CD8-positive, alpha-beta memory T cell (primary cell): ENCODE measurements around the gene PPT2. TPM values are rescaled to one million over a fixed set of nuclear protein-coding genes. Genes with fewer than 3 reads are reported as not detected.
"Not testable (repeated sequence)": the region's sequence is repeated elsewhere in the genome, so short reads cannot be mapped to it uniquely, and the experiment has no call there.

Experiments used
- CTCF ChIA-PET: fragments of 350-600 bp; sonication (Branson Sonifier 250); formaldehyde crosslinking; loops from one replicate; lab custom pipeline; 2021; ENCODE audit warnings: antibody characterized with exemption; lab: Charles Lee
- POLR2A ChIA-PET: fragments of 350-600 bp; sonication (Branson Sonifier 250); formaldehyde crosslinking; loops from one replicate; lab custom pipeline; 2021; ENCODE audit warnings: antibody characterized with exemption; lab: Charles Lee
- DNase-seq, 5 donors: peaks; one replicate each; pipeline versions ENCODE4 v3.0.0 to v3.0.0-alpha.2; 2020 to 2022; ENCODE audit warnings: mixed read lengths in 1 of 5
- H3K27ac ChIP-seq: one replicate; pipeline ENCODE4 v1.7.0; 2013; ENCODE audit warnings: low read depth, mild to moderate bottlenecking, low read length, moderate library complexity
- H3K27me3 ChIP-seq: 2 replicates; pipeline ENCODE4 v1.7.0; 2013; ENCODE audit warnings: low read length, mild to moderate bottlenecking; ENCODE audit not compliant: insufficient read depth, poor library complexity, severe bottlenecking
- H3K36me3 ChIP-seq: 2 replicates; pipeline ENCODE4 v1.7.0; 2013; ENCODE audit warnings: mild to moderate bottlenecking, low read length, moderate library complexity; ENCODE audit not compliant: insufficient read depth
- H3K4me1 ChIP-seq: 2 replicates; pipeline ENCODE4 v1.7.0; 2013; ENCODE audit warnings: mild to moderate bottlenecking, low read length, moderate library complexity; ENCODE audit not compliant: insufficient read depth
- H3K4me3 ChIP-seq: 2 replicates; pipeline ENCODE4 v1.7.0; 2013; ENCODE audit warnings: mild to moderate bottlenecking, low read length
- H3K9me3 ChIP-seq: 2 replicates; pipeline ENCODE4 v1.7.0; 2013; ENCODE audit warnings: mild to moderate bottlenecking, low read length
- H3K27ac Mint-ChIP-seq, 8 donors: one replicate each; pipeline ENCODE4 v1.8.0; 2020 to 2021; ENCODE audit warnings: mixed read lengths in 8 of 8, mild to moderate bottlenecking in 6 of 8, inconsistent platforms in 3 of 8, moderate library complexity in 3 of 8
- H3K27me3 Mint-ChIP-seq, 2 donors: one replicate each; pipeline ENCODE4 v1.8.0; 2020 to 2021; ENCODE audit warnings: mixed read lengths in 2 of 2, mild to moderate bottlenecking in 1 of 2, moderate library complexity in 1 of 2
- H3K36me3 Mint-ChIP-seq, 3 donors: one replicate each; pipeline ENCODE4 v1.8.0; 2020 to 2021; ENCODE audit warnings: mixed read lengths in 3 of 3, inconsistent platforms in 1 of 3, mild to moderate bottlenecking in 1 of 3
- H3K4me1 Mint-ChIP-seq, 3 donors: one replicate each; pipeline ENCODE4 v1.8.0; 2020 to 2021; ENCODE audit warnings: mixed read lengths in 3 of 3, inconsistent platforms in 1 of 3, mild to moderate bottlenecking in 1 of 3
- H3K4me3 Mint-ChIP-seq, 7 donors: one replicate each; pipeline ENCODE4 v1.8.0; 2020 to 2021; ENCODE audit warnings: mixed read lengths in 7 of 7, mild to moderate bottlenecking in 6 of 7, moderate library complexity in 4 of 7, inconsistent platforms in 2 of 7
- H3K9me3 Mint-ChIP-seq, 5 donors: one replicate each; pipeline ENCODE4 v1.8.0; 2020 to 2022; ENCODE audit warnings: mixed read lengths in 5 of 5, mild to moderate bottlenecking in 3 of 5, moderate library complexity in 2 of 5, inconsistent platforms in 1 of 5
- polyA plus RNA-seq: library from polyadenylated mRNA; unstranded; fragments of 300-500 nt; fragmentation: Illumina TruSeq; gene quantifications from one replicate; pipeline ENCODE4 v1.2.3, GENCODE V29; 2021
- total RNA-seq, 2 experiments: library from RNA; stranded (reverse); gene quantifications; one replicate each; pipeline ENCODE4 v1.2.3, GENCODE V29; 2021

Gene PPT2
- total and polyA plus RNA-seq, 3 experiments from 2014 or later: 10.0 to 19.0 (median 18.8) TPM

GRCh38 chr6:32203426-32204267 lies 49.7 kb downstream of the PPT2 start:
- no peak for DNase-seq
- Mint-ChIP-seq H3K4me1 (no peaks in the 10 kb centered on the region), H3K9me3 (no peaks in the 10 kb centered on the region), H3K27ac (no peak overlapping the region), H3K4me3 (no peak overlapping the region), H3K36me3 (no peaks in the 10 kb centered on the region), H3K27me3 (peaks cover 3 to 11% of the 10 kb centered on the region in 2 donors)
- H3K36me3 ChIP-seq: no peaks in the 10 kb centered on the region
- POLR2A ChIA-PET: no interaction called here
- no peak overlapping the region for H3K4me3 ChIP-seq
- H3K27ac ChIP-seq: no peak overlapping the region
- H3K4me1 ChIP-seq: no peaks in the 10 kb centered on the region
- no peaks in the 10 kb centered on the region for H3K27me3 ChIP-seq
- CTCF ChIA-PET: interaction anchor here (0.6 to 1.4 kb wide), 3 partner anchors 30 to 1924 kb away, joined by 3 read pairs; partner anchors contain the start of gene TAP2
- H3K9me3 ChIP-seq: no peaks in the 10 kb centered on the region

- H3K27me3 ChIP-seq: no peaks in the 10 kb centered on the region
- no peaks in the 10 kb centered on the region for H3K36me3 Mint-ChIP-seq
- H3K9me3 Mint-ChIP-seq: no peaks in the 10 kb centered on the region
- H3K4me3 Mint-ChIP-seq: no peak overlapping the region
- ChIA-PET CTCF (interaction anchor here (1.1 to 1.4 kb wide), 2 partner anchors 29 to 634 kb away, joined by 3 read pairs; partner anchors contain the start of gene TAP2), POLR2A (no interaction called here)
- H3K4me1 ChIP-seq: no peaks in the 10 kb centered on the region
- H3K4me1 Mint-ChIP-seq: no peaks in the 10 kb centered on the region
- no peak overlapping the region for H3K4me3 ChIP-seq
- no peak for DNase-seq
- H3K27me3 Mint-ChIP-seq: peaks cover 3 to 11% of the 10 kb centered on the region in 2 donors
- no peak overlapping the region for H3K27ac Mint-ChIP-seq
- no peak overlapping the region for H3K27ac ChIP-seq
- H3K9me3 ChIP-seq: no peaks in the 10 kb centered on the region
- no peaks in the 10 kb centered on the region for H3K36me3 ChIP-seq
These were observed 50.4 kb downstream of the PPT2 start for GRCh38 chr6:32204268-32204715.

- H3K4me1 Mint-ChIP-seq: peaks cover 5 to 7% (median 6%) of the 10 kb centered on the region in 3 donors
- Histone ChIP-seq H3K36me3 (no peaks in the 10 kb centered on the region), H3K27me3 (no peaks in the 10 kb centered on the region), H3K9me3 (no peaks in the 10 kb centered on the region), H3K4me1 (no peaks in the 10 kb centered on the region), H3K27ac (no peak overlapping the region), H3K4me3 (no peak overlapping the region)
- H3K36me3 Mint-ChIP-seq: no peaks in the 10 kb centered on the region
- DNase-seq: no peak
- no peak overlapping the region for H3K27ac Mint-ChIP-seq
- POLR2A ChIA-PET: no interaction called here
- H3K9me3 Mint-ChIP-seq: no peaks in the 10 kb centered on the region
- H3K4me3 Mint-ChIP-seq: no peak overlapping the region
- CTCF ChIA-PET: no interaction called here
- peaks cover 0 to 3% of the 10 kb centered on the region in 2 donors for H3K27me3 Mint-ChIP-seq
These were observed 55.1 kb downstream of the PPT2 start for GRCh38 chr6:32208996-32209395.

- ChIA-PET CTCF (no interaction called here), POLR2A (interaction anchor here (0.6 kb wide), 1 partner anchor 685 kb away, joined by 8 read pairs; no protein-coding TSS in a partner anchor)
- Mint-ChIP-seq H3K27ac (peak overlapping the region in 5 of 8 donors; percentile 18 to 86 (median 29)), H3K36me3 (no peaks in the 10 kb centered on the region), H3K9me3 (no peaks in the 10 kb centered on the region), H3K27me3 (no peaks in the 10 kb centered on the region), H3K4me1 (peaks cover 5 to 7% (median 6%) of the 10 kb centered on the region in 3 donors), H3K4me3 (no peak overlapping the region)
- no peaks in the 10 kb centered on the region for H3K36me3 ChIP-seq
- no peaks in the 10 kb centered on the region for H3K4me1 ChIP-seq
- no peaks in the 10 kb centered on the region for H3K27me3 ChIP-seq
- H3K27ac ChIP-seq: no peak overlapping the region
- no peak for DNase-seq
- H3K9me3 ChIP-seq: no peaks in the 10 kb centered on the region
- H3K4me3 ChIP-seq: no peak overlapping the region
These were observed 56.3 kb downstream of the PPT2 start for GRCh38 chr6:32210191-32210601.

GRCh38 chr6:32211432-32211831 lies 57.5 kb downstream of the PPT2 start:
- H3K9me3 ChIP-seq, H3K36me3 Mint-ChIP-seq, H3K27ac Mint-ChIP-seq, DNase-seq, H3K36me3 ChIP-seq, CTCF ChIA-PET, H3K27me3 Mint-ChIP-seq, H3K4me3 Mint-ChIP-seq, H3K27me3 ChIP-seq, H3K27ac ChIP-seq, POLR2A ChIA-PET, H3K4me1 Mint-ChIP-seq, H3K4me3 ChIP-seq, H3K4me1 ChIP-seq, H3K9me3 Mint-ChIP-seq: not testable (repeated sequence)

GRCh38 chr6:32212076-32212760 lies 58.3 kb downstream of the PPT2 start:
- ChIA-PET CTCF (no interaction called here), POLR2A (no interaction called here)

More at GRCh38 chr6:32212076-32212760, 58.3 kb downstream of the PPT2 start:
- Histone ChIP-seq H3K9me3 (no peaks in the 10 kb centered on the region), H3K27me3 (no peaks in the 10 kb centered on the region), H3K27ac (no peak overlapping the region), H3K4me3 (no peak overlapping the region), H3K36me3 (no peaks in the 10 kb centered on the region), H3K4me1 (no peaks in the 10 kb centered on the region)
- H3K27ac Mint-ChIP-seq: peak overlapping the region in 6 of 8 donors; percentile 31 to 91 (median 67)
- H3K27me3 Mint-ChIP-seq: no peaks in the 10 kb centered on the region
- no peaks in the 10 kb centered on the region for H3K36me3 Mint-ChIP-seq
- peak overlapping the region in 1 of 7 donors; percentile 66 for H3K4me3 Mint-ChIP-seq
- peaks cover 5 to 7% (median 6%) of the 10 kb centered on the region in 3 donors for H3K4me1 Mint-ChIP-seq
- no peak for DNase-seq
- H3K9me3 Mint-ChIP-seq: no peaks in the 10 kb centered on the region
